Activated gamma-delta T cell treated with Interleukin-2 at 50 U/mL for 16 hours (primary cell): ENCODE data around the gene MED13L.

Experiments used
- DNase-seq: peaks from one replicate; pipeline ENCODE4 v3.0.0-alpha.2; 2020

MED13L gene

GRCh38 chr12:116277467-116278278 is at the start of gene MED13L:
Gene MED13L (minus strand): TSS chr12:116277693. CDS start chr12:116277131, 562 bp downstream.
- DNase-seq, result peak; percentile 85

GRCh38 chr12:116325336-116325664 is 47.8 kb upstream of the MED13L start:
- peak; percentile 6 for DNase-seq

- no peak for DNase-seq
These were observed 47.3 kb upstream of the MED13L start for GRCh38 chr12:116324654-116325335.

- no peak for DNase-seq
These were observed 46.2 kb upstream of the MED13L start for GRCh38 chr12:116323406-116324386.

GRCh38 chr12:116321913-116322312 is 44.4 kb upstream of the MED13L start:
- DNase-seq, result no peak

GRCh38 chr12:116320791-116321217 is 43.3 kb upstream of the MED13L start:
- DNase-seq, result no peak

GRCh38 chr12:116319898-116320621 is 42.6 kb upstream of the MED13L start:
- no peak for DNase-seq

- no peak for DNase-seq
These were observed 41.9 kb upstream of the MED13L start for GRCh38 chr12:116319233-116319897.

- DNase-seq, result no peak
These were observed 41.2 kb upstream of the MED13L start for GRCh38 chr12:116318576-116319232.

- no peak for DNase-seq
These were observed 40.6 kb upstream of the MED13L start for GRCh38 chr12:116317986-116318575.

- DNase-seq, result no peak
These were observed 39.6 kb upstream of the MED13L start for GRCh38 chr12:116317139-116317538.

GRCh38 chr12:116314477-116314876 is 37.0 kb upstream of the MED13L start:
- no peak for DNase-seq

- no peak for DNase-seq
These were observed 35.9 kb upstream of the MED13L start for GRCh38 chr12:116313194-116313927.

GRCh38 chr12:116310082-116310481 is 32.6 kb upstream of the MED13L start:
- DNase-seq, result no peak

- DNase-seq, result no peak
These were observed 31.9 kb upstream of the MED13L start for GRCh38 chr12:116309343-116309742.

GRCh38 chr12:116308647-116309046 is 31.2 kb upstream of the MED13L start:
- DNase-seq, result no peak

- no peak for DNase-seq
These were observed 29.5 kb upstream of the MED13L start for GRCh38 chr12:116306968-116307367.

- no peak for DNase-seq
These were observed 29.0 kb upstream of the MED13L start for GRCh38 chr12:116306506-116306905.

- DNase-seq, result no peak
These were observed 27.1 kb upstream of the MED13L start for GRCh38 chr12:116304621-116305020.

- no peak for DNase-seq
These were observed 26.4 kb upstream of the MED13L start for GRCh38 chr12:116303929-116304328.
